ENCODE data around the gene CENPS.

DNA sequence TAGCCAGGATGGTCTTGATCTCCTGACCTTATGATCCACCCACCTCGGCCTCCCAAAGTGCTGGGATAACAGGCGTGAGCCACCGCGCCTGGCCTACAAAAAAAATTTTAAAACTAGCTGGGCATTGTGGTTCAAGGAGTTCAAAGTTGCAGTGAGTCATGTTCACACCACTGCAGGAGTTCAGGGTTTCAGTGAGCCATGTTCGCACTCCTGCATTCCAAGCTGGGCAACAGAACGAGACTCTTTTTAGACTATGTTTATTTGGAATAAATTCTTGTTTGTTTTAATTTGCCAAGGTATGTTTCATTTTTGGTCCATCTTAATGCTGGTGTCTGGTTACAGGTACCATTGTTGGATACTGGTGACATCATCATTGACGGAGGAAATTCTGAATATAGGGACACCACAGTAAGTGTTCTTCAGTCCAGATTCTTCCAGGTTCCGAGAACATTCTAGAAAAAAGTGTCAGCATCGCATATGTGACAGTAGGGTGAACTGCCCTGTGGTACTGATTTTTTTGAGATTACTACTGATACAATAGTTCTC is 27.4 kb upstream of the CENPS start:
- no peak for TF ChIP-seq JUND (IDR thresholded peaks at IDR 0.05; ENCODE audit: low read length)
- TF ChIP-seq, protein P1, sequence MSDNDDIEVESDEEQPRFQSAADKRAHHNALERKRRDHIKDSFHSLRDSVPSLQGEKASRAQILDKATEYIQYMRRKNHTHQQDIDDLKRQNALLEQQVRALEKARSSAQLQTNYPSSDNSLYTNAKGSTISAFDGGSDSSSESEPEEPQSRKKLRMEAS (IDR thresholded peaks at IDR 0.05), result no peak

Data from H1 (cell line).